Suprapubic skin (tissue), 4 donors: ENCODE data around the gene PAGR1. TPM values are rescaled to one million over a fixed set of nuclear protein-coding genes. Genes with fewer than 3 reads are reported as not detected.
"Not testable (repeated sequence)": the region's sequence is repeated elsewhere in the genome, so short reads cannot be mapped to it uniquely, and the experiment has no call there.

Experiments used
- DNase-seq, 2 donors: peaks; one replicate each; pipeline ENCODE4 v3.0.0-alpha.2; 2019; ENCODE audit warnings: low spot score in 2 of 2
- H3K27ac ChIP-seq: fragments of 200-600 bp; sonication (generic); one replicate; pipeline ENCODE4 v1.5.1; 2019
- H3K27me3 ChIP-seq: fragments of 200-600 bp; sonication (generic); one replicate; pipeline ENCODE4 v1.5.1; 2019
- H3K36me3 ChIP-seq: fragments of 200-600 bp; sonication (generic); one replicate; pipeline ENCODE4 v1.5.1; 2019
- H3K4me1 ChIP-seq: fragments of 200-600 bp; sonication (generic); one replicate; pipeline ENCODE4 v1.5.1; 2019
- H3K4me3 ChIP-seq: fragments of 200-600 bp; sonication (generic); one replicate; pipeline ENCODE4 v1.5.1; 2019; ENCODE audit warnings: mild to moderate bottlenecking
- H3K9me3 ChIP-seq: fragments of 200-600 bp; sonication (generic); one replicate; pipeline ENCODE4 v1.5.1; 2019
- CTCF ChIP-seq, 2 donors: fragments of 200-600 bp in 1 of 2; fragments of 450-650 bp in 1 of 2; sonication (generic) in 1 of 2; IDR thresholded peaks; one replicate each; pipeline ENCODE4 v1.5.1; 2016 to 2019; ENCODE audit warnings: antibody characterized with exemption in 2 of 2, mild to moderate bottlenecking in 1 of 2, moderate library complexity in 1 of 2
- EP300 ChIP-seq: sonication (generic); formaldehyde crosslinking; IDR thresholded peaks from one replicate; pipeline ENCODE4 v1.6.1; 2017; ENCODE audit warnings: antibody characterized with exemption
- POLR2A ChIP-seq, 2 donors: fragments of 450-650 bp; IDR thresholded peaks; one replicate each; pipeline ENCODE4 v1.6.1; 2017; ENCODE audit warnings: antibody characterized with exemption in 2 of 2, mild to moderate bottlenecking in 2 of 2, moderate library complexity in 2 of 2
- POLR2AphosphoS5 ChIP-seq, 3 donors: sonication (generic); formaldehyde crosslinking; IDR thresholded peaks; one replicate each; pipeline ENCODE4 v1.6.1; 2017; ENCODE audit warnings: antibody characterized with exemption in 3 of 3
- WGBS: methylation state at CpG from one replicate; pipeline ENCODE4 v1.1.5; 2018; 5-methylcytosine and 5-hydroxymethylcytosine counted together
- total RNA-seq, 4 donors: library from RNA; depleted of rRNA; stranded (reverse); fragments of >200 nt; gene quantifications; one replicate each; pipeline ENCODE4 v1.1.0, GENCODE V29; 2016

PAGR1 gene
- total RNA-seq, 4 donors from 2014 or later = 23.3 to 35.2 (median 23.8) TPM

GRCh38 chr16:29791845-29792807 lies 23.8 kb upstream of the PAGR1 start:
- Histone ChIP-seq H3K27ac (no peak overlapping the region), H3K4me3 (peak overlapping the region; percentile 93)

GRCh38 chr16:29793153-29793552 lies 22.8 kb upstream of the PAGR1 start:
- DNase-seq, H3K4me3 ChIP-seq, H3K27me3 ChIP-seq, H3K27ac ChIP-seq, H3K9me3 ChIP-seq: not testable (repeated sequence)
- peaks cover 15% of the 10 kb centered on the region for H3K36me3 ChIP-seq
- peaks cover 29% of the 10 kb centered on the region for H3K4me1 ChIP-seq
- WGBS = 89% methylated on average over 18 of the region's 18 CpGs

More at GRCh38 chr16:29791845-29792807, 23.8 kb upstream of the PAGR1 start:
- Histone ChIP-seq H3K4me1 (peaks cover 29% of the 10 kb centered on the region), H3K27me3 (no peaks in the 10 kb centered on the region), H3K36me3 (peaks cover 4% of the 10 kb centered on the region), H3K9me3 (no peaks in the 10 kb centered on the region)
- DNase-seq = no peak
- TF ChIP-seq POLR2AphosphoS5 (IDR thresholded peaks at IDR 0.05) (no peak), POLR2A (IDR thresholded peaks at IDR 0.05) (no peak), EP300 (no peak), CTCF (IDR thresholded peaks at IDR 0.05) (no peak)
- 58% methylated on average over 9 of the region's 9 CpGs for WGBS

GRCh38 chr16:29794231-29794710 lies 21.7 kb upstream of the PAGR1 start:
- no peak overlapping the region for H3K4me3 ChIP-seq
- H3K27me3 ChIP-seq = no peaks in the 10 kb centered on the region
- H3K36me3 ChIP-seq = peaks cover 26% of the 10 kb centered on the region
- no peak for DNase-seq
- H3K9me3 ChIP-seq = no peaks in the 10 kb centered on the region
- H3K27ac ChIP-seq = no peak overlapping the region
- 98% methylated on average over 3 of the region's 3 CpGs for WGBS
- peaks cover 29% of the 10 kb centered on the region for H3K4me1 ChIP-seq
- no peak for TF ChIP-seq POLR2AphosphoS5 (IDR thresholded peaks at IDR 0.05)

GRCh38 chr16:29802416-29802935 lies 13.5 kb upstream of the PAGR1 start:
- 86% methylated on average over 8 of the region's 8 CpGs for WGBS
- TF ChIP-seq CTCF (IDR thresholded peaks at IDR 0.05) (no peak), EP300 (no peak), POLR2A (IDR thresholded peaks at IDR 0.05) (no peak), POLR2AphosphoS5 (IDR thresholded peaks at IDR 0.05) (no peak)
- Histone ChIP-seq H3K4me1 (peaks cover 18% of the 10 kb centered on the region), H3K4me3 (no peak overlapping the region), H3K36me3 (peaks cover 39% of the 10 kb centered on the region), H3K27me3 (no peaks in the 10 kb centered on the region), H3K27ac (no peak overlapping the region), H3K9me3 (no peaks in the 10 kb centered on the region)
- DNase-seq = no peak

GRCh38 chr16:29804020-29804419 lies 11.9 kb upstream of the PAGR1 start:
- no peak for DNase-seq
- Histone ChIP-seq H3K4me1 (peaks cover 33% of the 10 kb centered on the region), H3K27me3 (no peaks in the 10 kb centered on the region), H3K4me3 (no peak overlapping the region), H3K27ac (peak overlapping the region; percentile 97), H3K36me3 (peaks cover 23% of the 10 kb centered on the region), H3K9me3 (no peaks in the 10 kb centered on the region)
- WGBS = 75% methylated on average over 8 of the region's 8 CpGs
- no peak for TF ChIP-seq CTCF (IDR thresholded peaks at IDR 0.05)
- TF ChIP-seq EP300 = no peak
- TF ChIP-seq POLR2A (IDR thresholded peaks at IDR 0.05) = no peak
- no peak for TF ChIP-seq POLR2AphosphoS5 (IDR thresholded peaks at IDR 0.05)
